Activated naive CD8-positive, alpha-beta T cell treated with anti-CD3 and anti-CD28 coated beads, Interleukin-2, amount 50 U/mL, for 24 hours (primary cell): ENCODE measurements around the gene ATR.
"Not testable (repeated sequence)": the region's sequence is repeated elsewhere in the genome, so short reads cannot be mapped to it uniquely, and the experiment has no call there.

Experiments used
- ATAC-seq: fragments of 150-1000 bp; cut with Tn5 transposase; one replicate; pipeline ENCODE4 v1.10.0; 2021
- DNase-seq: peaks from one replicate; pipeline ENCODE4 v3.0.0; 2021
- H3K27ac Mint-ChIP-seq: one replicate; pipeline ENCODE4 v1.8.0; 2021; ENCODE audit warnings: mild to moderate bottlenecking, mixed read lengths
- H3K27me3 Mint-ChIP-seq: one replicate; pipeline ENCODE4 v1.8.0; 2021; ENCODE audit warnings: mixed read lengths
- H3K36me3 Mint-ChIP-seq: one replicate; pipeline ENCODE4 v1.8.0; 2021; ENCODE audit warnings: low read depth, mixed read lengths
- H3K4me1 Mint-ChIP-seq: one replicate; pipeline ENCODE4 v1.8.0; 2021; ENCODE audit warnings: mixed read lengths
- H3K4me3 Mint-ChIP-seq: one replicate; pipeline ENCODE4 v1.8.0; 2021; ENCODE audit warnings: mild to moderate bottlenecking, moderate library complexity, mixed read lengths
- H3K9me3 Mint-ChIP-seq: one replicate; pipeline ENCODE4 v1.8.0; 2021; ENCODE audit warnings: mixed read lengths

Gene ATR

DNA sequence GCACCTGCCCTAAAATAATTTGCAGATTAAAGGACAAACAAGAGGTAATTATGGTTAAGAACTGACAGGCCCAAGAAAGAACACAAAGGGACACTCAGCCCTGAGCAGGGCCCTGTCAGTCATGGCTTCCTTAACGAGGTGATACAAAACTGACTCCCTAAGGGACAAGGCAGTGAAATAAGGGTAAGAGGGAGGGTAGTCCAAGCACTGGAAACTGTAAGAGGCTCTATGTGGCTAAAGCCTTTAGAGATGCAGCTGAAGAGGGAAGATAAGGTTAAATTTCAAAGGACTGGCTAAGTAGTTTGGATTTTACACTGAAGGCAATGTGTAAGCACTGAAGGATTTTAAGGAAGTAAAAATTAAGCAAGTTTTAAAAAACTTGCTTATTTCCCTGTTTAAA is 3.9 kb downstream of the ATR start:
- Mint-ChIP-seq H3K9me3 (no peaks in the 10 kb centered on the region), H3K4me1 (peaks cover 48% of the 10 kb centered on the region), H3K36me3 (peaks cover 27% of the 10 kb centered on the region), H3K27ac (no peak overlapping the region), H3K27me3 (no peaks in the 10 kb centered on the region), H3K4me3 (no peak overlapping the region)
- ATAC-seq: no peak
- no peak for DNase-seq

DNA sequence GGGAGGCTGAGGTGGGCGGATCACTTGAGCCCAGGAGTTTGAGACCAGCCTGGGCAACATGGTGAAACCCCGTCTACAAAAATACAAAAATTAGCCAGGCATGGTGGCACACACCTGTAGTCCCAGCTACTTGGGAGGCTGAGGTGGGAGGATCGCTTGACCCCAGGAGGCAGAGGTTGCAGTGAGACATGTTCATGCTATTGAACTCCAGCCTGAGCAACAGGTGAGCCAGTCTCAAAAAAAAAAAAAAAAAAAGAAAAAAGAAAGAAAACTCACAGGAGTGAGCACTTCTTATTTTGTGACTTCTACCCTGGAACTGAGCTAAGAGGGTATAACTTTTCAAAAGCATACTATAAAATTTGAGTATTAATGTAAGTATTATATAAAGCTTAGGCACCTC is 4.3 kb downstream of the ATR start:
- H3K27ac Mint-ChIP-seq, H3K27me3 Mint-ChIP-seq, H3K9me3 Mint-ChIP-seq, ATAC-seq, H3K4me3 Mint-ChIP-seq, DNase-seq: not testable (repeated sequence)
- Mint-ChIP-seq H3K36me3 (peaks cover 27% of the 10 kb centered on the region), H3K4me1 (peaks cover 44% of the 10 kb centered on the region)

DNA sequence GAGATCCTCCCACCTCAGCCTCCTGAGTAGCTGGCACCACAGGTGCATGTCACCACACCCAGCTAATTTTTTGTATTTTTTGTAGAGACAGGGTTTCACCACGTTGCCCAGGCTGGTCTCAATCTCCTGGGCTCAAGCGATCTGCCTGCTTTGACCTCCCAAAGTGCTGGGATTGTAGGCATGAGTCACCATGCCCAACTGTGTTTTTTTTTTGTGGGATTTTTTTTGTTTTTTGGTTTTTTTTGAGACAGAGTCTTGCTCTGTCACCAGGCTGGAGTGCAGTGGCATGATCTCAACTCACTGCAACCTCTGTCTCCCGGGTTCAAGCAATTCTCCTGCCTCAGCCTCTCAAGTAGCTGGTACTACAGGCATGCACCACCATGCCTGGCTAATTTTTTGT is 9.1 kb downstream of the ATR start:
- H3K4me1 Mint-ChIP-seq: peaks cover 16% of the 10 kb centered on the region
- not testable (repeated sequence) for H3K4me3 Mint-ChIP-seq, H3K27ac Mint-ChIP-seq, DNase-seq, H3K9me3 Mint-ChIP-seq, ATAC-seq, H3K27me3 Mint-ChIP-seq
- H3K36me3 Mint-ChIP-seq: peaks cover 31% of the 10 kb centered on the region

DNA sequence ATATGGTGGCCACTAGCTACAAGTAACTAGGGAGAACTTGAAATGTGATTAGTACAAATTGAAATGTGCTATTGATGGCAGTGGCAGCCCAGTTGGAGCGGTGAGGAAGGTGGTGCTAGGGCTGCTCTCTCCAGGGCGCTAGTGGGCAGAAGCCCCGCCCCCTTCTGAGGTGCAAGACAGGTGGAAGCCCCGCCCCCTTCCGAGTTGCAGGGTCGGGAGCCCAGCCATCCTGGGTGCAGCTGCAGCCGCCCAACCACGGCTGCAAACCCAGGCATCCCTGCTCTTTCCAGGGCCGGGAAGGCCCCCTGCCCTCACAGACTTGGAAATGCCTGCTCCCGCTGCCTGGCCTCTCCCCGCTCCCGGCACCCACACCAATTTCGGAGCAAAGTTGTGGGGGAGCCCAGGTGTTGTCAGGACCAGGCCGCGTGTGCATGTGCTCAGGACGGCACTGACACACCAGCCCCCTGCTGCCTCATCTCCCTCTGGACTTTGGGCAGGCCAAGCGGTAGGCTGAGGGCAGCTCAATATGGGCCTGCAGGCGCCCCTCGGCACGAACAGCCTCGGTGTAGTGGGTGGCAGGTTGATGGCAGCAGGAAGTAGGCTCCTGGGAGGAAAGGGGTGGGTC is 10.0 kb downstream of the ATR start:
- Mint-ChIP-seq H3K4me3 (no peak overlapping the region), H3K9me3 (no peaks in the 10 kb centered on the region), H3K27ac (no peak overlapping the region), H3K4me1 (peaks cover 10% of the 10 kb centered on the region), H3K27me3 (no peaks in the 10 kb centered on the region), H3K36me3 (peaks cover 31% of the 10 kb centered on the region)
- DNase-seq: no peak
- no peak for ATAC-seq

DNA sequence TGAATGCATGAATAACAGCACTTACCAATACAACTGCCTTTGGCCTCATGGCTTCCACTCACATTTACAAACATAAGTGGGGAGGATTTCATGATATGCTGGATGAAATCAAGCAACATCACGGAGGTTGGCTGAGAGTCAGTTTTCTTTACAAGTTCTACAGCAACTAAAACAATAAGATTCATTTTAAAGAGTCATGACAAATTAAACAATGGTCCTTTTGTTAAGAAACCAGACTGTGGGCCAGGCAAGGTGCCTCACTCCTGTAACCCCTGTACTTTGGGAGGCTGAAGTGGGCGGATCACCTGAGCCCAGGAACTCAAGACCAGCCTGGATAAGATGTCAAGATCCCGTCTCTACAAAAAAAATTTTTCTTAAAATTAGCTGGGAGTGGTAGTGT is 12.4 kb downstream of the ATR start:
- H3K9me3 Mint-ChIP-seq: no peaks in the 10 kb centered on the region
- ATAC-seq: no peak
- no peaks in the 10 kb centered on the region for H3K27me3 Mint-ChIP-seq
- peaks cover 10% of the 10 kb centered on the region for H3K4me1 Mint-ChIP-seq
- no peak overlapping the region for H3K4me3 Mint-ChIP-seq
- DNase-seq: no peak
- peaks cover 38% of the 10 kb centered on the region for H3K36me3 Mint-ChIP-seq
- H3K27ac Mint-ChIP-seq: no peak overlapping the region

DNA sequence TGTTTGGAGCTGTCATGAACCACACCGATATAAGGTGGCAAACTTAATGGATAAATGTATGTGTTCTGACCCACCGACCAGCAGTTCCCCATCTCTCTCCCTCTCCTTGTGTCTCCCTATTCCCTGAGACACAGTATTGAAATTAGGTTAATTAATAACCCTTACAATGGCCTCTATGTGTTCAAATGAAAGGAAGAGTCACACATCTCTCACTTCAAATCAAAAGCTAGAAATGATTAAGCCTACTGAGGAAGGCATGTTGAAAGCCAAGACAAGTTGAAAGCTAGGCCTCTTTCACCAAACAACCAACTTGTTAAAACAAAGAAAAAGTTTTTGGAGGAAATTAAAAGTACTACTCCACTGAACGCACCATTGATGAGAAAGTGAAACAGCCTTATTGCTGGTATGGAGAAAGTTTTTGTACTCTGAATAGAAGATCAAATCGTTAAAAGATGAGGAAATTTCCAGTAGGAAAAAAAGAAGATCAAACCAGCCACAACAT is 15.0 kb downstream of the ATR start:
- H3K4me1 Mint-ChIP-seq: peaks cover 5% of the 10 kb centered on the region
- no peaks in the 10 kb centered on the region for H3K27me3 Mint-ChIP-seq
- H3K27ac Mint-ChIP-seq: no peak overlapping the region
- H3K36me3 Mint-ChIP-seq: peaks cover 36% of the 10 kb centered on the region
- no peaks in the 10 kb centered on the region for H3K9me3 Mint-ChIP-seq
- no peak for ATAC-seq
- no peak for DNase-seq
- H3K4me3 Mint-ChIP-seq: no peak overlapping the region

DNA sequence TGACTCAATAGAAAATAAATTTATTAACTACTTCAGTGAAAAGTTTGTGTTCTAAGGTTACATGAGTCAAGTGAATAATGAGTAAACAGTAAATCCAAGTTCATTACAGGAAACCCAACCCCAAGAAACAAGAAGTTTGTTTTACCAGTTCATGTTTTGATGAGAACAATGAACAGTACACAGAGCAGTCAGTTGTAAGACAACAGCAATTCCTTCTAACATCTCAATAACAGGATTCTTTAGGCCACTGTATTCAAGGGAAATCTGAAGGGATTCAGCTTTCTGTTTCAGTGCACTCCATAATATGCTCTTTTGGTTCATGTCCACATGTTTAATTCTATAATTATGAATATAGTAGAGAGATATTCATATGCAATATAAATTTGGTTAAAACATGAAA is 18.4 kb downstream of the ATR start:
- ATAC-seq (no peak), DNase-seq (no peak)
- no peaks in the 10 kb centered on the region for H3K9me3 Mint-ChIP-seq
- H3K36me3 Mint-ChIP-seq: peaks cover 43% of the 10 kb centered on the region
- no peaks in the 10 kb centered on the region for H3K27me3 Mint-ChIP-seq
- H3K27ac Mint-ChIP-seq: no peak overlapping the region
- peaks cover 1% of the 10 kb centered on the region for H3K4me1 Mint-ChIP-seq
- H3K4me3 Mint-ChIP-seq: no peak overlapping the region

DNA sequence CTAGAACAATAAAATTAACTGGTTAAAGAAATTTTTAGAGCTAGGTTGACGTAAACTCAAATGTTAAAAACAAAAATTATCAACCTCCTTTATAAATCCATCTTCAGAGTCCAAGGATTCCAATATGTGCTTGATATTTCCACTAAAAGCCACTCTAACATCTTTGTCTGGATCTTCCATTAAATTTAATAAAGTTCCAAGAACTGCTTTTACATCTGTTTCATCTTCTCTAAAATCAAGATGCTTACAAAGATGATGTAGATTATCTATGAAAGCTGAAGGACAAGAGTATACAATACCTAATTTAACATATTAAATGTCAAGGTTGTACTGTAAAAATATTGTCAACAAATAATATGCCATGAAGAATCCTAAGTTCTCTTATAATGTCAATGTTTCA is 24.8 kb downstream of the ATR start:
- ATAC-seq: no peak
- no peak overlapping the region for H3K27ac Mint-ChIP-seq
- no peak overlapping the region for H3K4me3 Mint-ChIP-seq
- peaks cover 59% of the 10 kb centered on the region for H3K36me3 Mint-ChIP-seq
- no peak for DNase-seq
- H3K9me3 Mint-ChIP-seq: no peaks in the 10 kb centered on the region
- no peaks in the 10 kb centered on the region for H3K4me1 Mint-ChIP-seq
- H3K27me3 Mint-ChIP-seq: no peaks in the 10 kb centered on the region

DNA sequence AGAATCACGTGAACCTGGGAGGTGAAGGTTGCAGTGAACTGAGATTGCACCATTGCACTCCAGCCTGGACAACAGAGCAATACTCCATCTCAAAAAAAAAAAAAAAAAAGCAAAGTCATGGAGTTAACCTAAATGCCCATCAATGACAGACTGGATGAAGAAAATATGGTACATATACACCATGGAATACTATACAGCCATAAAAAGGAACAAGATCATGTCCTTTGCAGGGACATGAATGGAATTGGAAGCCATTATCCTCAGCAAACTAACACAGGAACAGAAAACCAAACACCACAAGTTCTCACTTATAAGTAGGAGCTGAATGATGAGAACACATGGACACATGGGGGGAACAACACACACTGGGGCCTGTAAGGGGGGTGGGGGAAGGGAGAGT is 26.0 kb downstream of the ATR start:
- not testable (repeated sequence) for H3K27me3 Mint-ChIP-seq, H3K9me3 Mint-ChIP-seq, H3K4me3 Mint-ChIP-seq, H3K27ac Mint-ChIP-seq, H3K4me1 Mint-ChIP-seq, ATAC-seq, DNase-seq
- peaks cover 60% of the 10 kb centered on the region for H3K36me3 Mint-ChIP-seq

DNA sequence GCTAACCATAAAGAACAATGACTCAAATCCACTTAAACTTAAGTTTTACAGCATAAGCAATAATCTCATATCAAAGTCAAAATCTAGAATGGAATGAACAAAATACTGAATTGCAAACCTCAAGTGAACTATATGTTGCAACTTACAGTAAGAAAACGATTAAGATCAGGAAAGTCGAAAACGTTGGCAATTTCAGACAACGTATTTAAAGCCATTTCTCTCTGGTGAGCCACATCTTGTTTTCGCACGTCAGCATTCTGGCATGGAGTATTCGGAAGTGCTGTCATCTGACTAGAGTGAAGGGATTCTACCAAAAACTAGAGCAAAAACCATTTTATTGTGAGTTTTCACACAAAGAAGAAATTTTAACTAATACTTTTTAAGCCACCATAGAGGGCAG is 28.5 kb downstream of the ATR start:
- H3K9me3 Mint-ChIP-seq: no peaks in the 10 kb centered on the region
- H3K36me3 Mint-ChIP-seq: peaks cover 45% of the 10 kb centered on the region
- no peak overlapping the region for H3K4me3 Mint-ChIP-seq
- no peak overlapping the region for H3K27ac Mint-ChIP-seq
- no peaks in the 10 kb centered on the region for H3K4me1 Mint-ChIP-seq
- no peak for ATAC-seq
- no peak for DNase-seq
- no peaks in the 10 kb centered on the region for H3K27me3 Mint-ChIP-seq

DNA sequence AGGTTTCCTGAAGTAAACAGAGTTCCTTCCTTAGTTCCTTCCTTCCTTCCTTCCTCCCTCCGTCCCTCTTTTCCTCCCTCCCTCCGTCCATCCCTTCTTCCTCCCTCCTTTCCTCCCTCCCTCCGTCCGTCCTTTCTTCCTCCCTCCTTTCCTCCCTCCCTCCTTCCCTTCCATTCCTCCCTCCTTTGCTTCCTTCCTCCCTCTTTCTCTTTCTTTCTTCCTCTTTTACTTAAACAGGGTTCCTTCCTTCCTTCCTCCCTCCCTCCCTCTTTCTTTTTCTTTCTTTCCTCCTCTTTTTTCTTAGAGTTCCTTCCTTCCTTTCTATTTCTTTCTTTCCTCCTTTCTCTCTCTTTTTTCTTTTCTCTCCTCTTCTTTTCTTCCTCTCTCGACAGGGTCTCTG is 35.2 kb downstream of the ATR start:
- ATAC-seq (no peak), DNase-seq (no peak)
- Mint-ChIP-seq H3K4me3 (no peak overlapping the region), H3K36me3 (peaks cover 32% of the 10 kb centered on the region), H3K9me3 (no peaks in the 10 kb centered on the region), H3K27me3 (no peaks in the 10 kb centered on the region), H3K27ac (no peak overlapping the region), H3K4me1 (no peaks in the 10 kb centered on the region)

DNA sequence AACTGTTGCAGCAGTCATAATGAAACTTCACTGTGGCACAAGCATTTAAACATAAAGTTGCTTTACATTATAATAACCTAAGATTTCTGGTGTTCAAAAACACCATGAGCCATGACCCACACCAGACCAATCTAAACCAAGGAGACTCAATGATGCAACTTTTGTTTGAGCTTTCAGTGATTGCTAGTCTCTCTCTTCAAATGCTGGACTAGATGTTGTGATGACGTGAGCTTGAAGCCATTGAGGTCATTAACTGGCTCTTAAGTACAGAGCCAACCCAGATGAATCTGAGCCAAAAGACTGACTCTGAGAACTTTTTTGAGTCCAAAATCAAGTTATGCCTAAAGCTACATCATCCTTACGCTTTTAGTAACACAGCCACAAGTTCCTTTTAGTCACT is 36.5 kb downstream of the ATR start:
- Mint-ChIP-seq H3K4me3 (no peak overlapping the region), H3K9me3 (no peaks in the 10 kb centered on the region), H3K4me1 (no peaks in the 10 kb centered on the region), H3K27me3 (no peaks in the 10 kb centered on the region), H3K36me3 (peaks cover 25% of the 10 kb centered on the region), H3K27ac (no peak overlapping the region)
- DNase-seq (no peak), ATAC-seq (no peak)

DNA sequence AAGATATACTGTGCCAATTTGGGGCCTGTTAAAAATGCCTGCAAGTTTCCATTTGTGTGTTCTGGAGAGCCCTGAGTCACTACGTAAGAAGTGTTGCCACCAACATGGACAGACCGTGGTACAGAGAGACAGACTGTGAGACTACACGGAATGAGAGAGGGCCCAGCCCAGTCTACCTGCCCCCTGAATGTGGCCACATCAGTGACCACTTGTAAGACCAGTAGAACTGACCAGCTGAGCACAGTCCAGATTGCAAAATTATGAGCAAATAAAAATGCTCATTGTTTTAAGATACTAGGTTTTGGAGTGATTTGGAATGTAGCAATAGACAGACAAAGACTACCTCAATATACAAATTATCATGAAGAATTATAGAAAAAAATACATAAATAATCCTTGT is 42.0 kb downstream of the ATR start:
- Mint-ChIP-seq H3K4me1 (no peaks in the 10 kb centered on the region), H3K27ac (no peak overlapping the region), H3K9me3 (peaks cover 10% of the 10 kb centered on the region), H3K36me3 (peaks cover 55% of the 10 kb centered on the region), H3K4me3 (no peak overlapping the region), H3K27me3 (no peaks in the 10 kb centered on the region)
- no peak for ATAC-seq
- DNase-seq: no peak

DNA sequence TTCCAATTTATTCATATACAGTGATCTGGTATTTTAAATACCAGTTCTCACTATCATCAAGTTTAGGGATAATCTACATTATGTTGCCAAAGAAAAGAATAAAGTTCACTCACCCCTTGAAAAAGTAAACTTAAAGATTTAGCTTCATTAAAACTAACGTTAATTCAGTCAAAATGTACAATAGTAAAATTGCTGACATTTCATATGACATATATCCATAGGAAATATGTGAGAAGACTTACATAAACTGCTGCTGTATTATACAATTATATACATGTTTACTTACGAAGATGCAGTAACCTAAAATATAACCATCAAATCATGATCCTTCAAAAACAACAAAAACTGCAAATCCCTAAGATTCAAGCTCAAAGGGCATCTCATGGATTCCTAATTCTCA is 44.0 kb downstream of the ATR start:
- DNase-seq (no peak), ATAC-seq (no peak)
- no peak overlapping the region for H3K27ac Mint-ChIP-seq
- no peaks in the 10 kb centered on the region for H3K27me3 Mint-ChIP-seq
- no peak overlapping the region for H3K4me3 Mint-ChIP-seq
- peaks cover 10% of the 10 kb centered on the region for H3K9me3 Mint-ChIP-seq
- H3K4me1 Mint-ChIP-seq: peaks cover 3% of the 10 kb centered on the region
- peaks cover 51% of the 10 kb centered on the region for H3K36me3 Mint-ChIP-seq

DNA sequence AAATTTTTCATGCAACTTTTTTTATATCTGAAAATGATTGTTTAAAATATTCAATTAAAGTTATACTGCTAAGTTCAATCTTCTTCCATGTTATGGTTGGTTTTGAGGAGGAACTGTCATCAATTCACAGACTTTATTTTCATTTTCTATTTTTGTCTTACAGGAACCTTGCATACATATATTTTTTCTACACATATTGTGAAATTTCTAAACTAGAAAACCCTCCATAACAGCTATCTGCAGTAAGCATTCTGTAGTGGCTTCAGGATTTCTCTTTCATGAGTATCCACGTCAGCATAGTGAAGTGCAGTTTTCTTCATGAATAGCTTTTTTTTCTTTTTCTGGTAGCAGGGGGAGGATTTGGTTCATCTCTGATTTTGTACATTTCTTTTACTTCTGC is 48.2 kb downstream of the ATR start:
- H3K27ac Mint-ChIP-seq: no peak overlapping the region
- ATAC-seq: no peak
- peaks cover 6% of the 10 kb centered on the region for H3K4me1 Mint-ChIP-seq
- H3K9me3 Mint-ChIP-seq: peaks cover 10% of the 10 kb centered on the region
- H3K36me3 Mint-ChIP-seq: peaks cover 48% of the 10 kb centered on the region
- H3K4me3 Mint-ChIP-seq: no peak overlapping the region
- DNase-seq: no peak
- no peaks in the 10 kb centered on the region for H3K27me3 Mint-ChIP-seq
